HCT116 (cell line): ENCODE results near the gene DGAT2. TPM values are rescaled to one million over a fixed set of nuclear protein-coding genes. Genes with fewer than 3 reads are reported as not detected.

Experiments
- ATAC-seq: fragments of 200-7000 bp; cut with Tn5 transposase; 2 replicates; pipeline ENCODE4 v1.9.1; 2020; ENCODE audit warnings: mild to moderate bottlenecking, moderate library complexity
- BruUV-seq: library from RNA; stranded (reverse); fragments of 400-500 nt; replicated peaks from 2 replicates; lab custom pipeline; 2021; lab: Mats Ljungman, UMichigan
- CTCF ChIA-PET: fragments of 300-600 bp; sonication (Branson Sonifier 250); formaldehyde crosslinking; loops from one replicate; lab custom pipeline; 2021; ENCODE audit warnings: antibody characterized with exemption; lab: Charles Lee
- POLR2A ChIA-PET: fragments of 300-600, 350-600 bp; sonication (Branson Sonifier 250); formaldehyde crosslinking; loops from one replicate; lab custom pipeline; 2021; ENCODE audit warnings: antibody characterized with exemption; lab: Charles Lee
- RAD21 ChIA-PET, 2 experiments: fragments of 300-600 bp; sonication (Branson Sonifier 250); formaldehyde crosslinking; loops; one replicate each; lab custom pipeline; 2023; ENCODE audit warnings: low total read pairs in 2 of 2; ENCODE audit not compliant: uncharacterized antibody in 2 of 2, unreplicated experiment in 2 of 2, low non-redundant PET in 1 of 2; lab: Charles Lee
- DNase-seq: peaks from one replicate; pipeline ENCODE4 v3.0.0-alpha.2; 2010; ENCODE audit warnings: low read depth, low spot score
- H2AFZ ChIP-seq: fragments of 200-600 bp; shearing (Covaris generic), sonication (generic); 2 replicates; pipeline ENCODE4 v1.6.1; 2017; ENCODE audit warnings: low read depth, mixed run types, mixed read lengths, antibody characterized with exemption, low read length; ENCODE audit not compliant: poor library complexity, severe bottlenecking
- H3K27ac ChIP-seq: 2 replicates; pipeline ENCODE4 v1.5.1; 2012; ENCODE audit warnings: low read depth, low read length
- H3K27me3 ChIP-seq: fragments of 200-600 bp; sonication (generic); 2 replicates; pipeline ENCODE4 v1.6.1; 2016; ENCODE audit warnings: mixed run types, low read length, mixed read lengths; ENCODE audit not compliant: insufficient read depth
- H3K36me3 ChIP-seq, 2 experiments: fragments of 200-500 bp in 1 of 2; fragments of 200-600 bp in 1 of 2; sonication (Bioruptor generic) in 1 of 2; sonication (generic) in 1 of 2; 2 replicates each; pipeline versions ENCODE4 v1.5.1 to v1.6.1; 2014 to 2016; ENCODE audit warnings: low read length in 2 of 2, inconsistent platforms in 1 of 2, mixed read lengths in 1 of 2, mixed run types in 1 of 2; ENCODE audit not compliant: insufficient read depth in 2 of 2, control insufficient read depth in 1 of 2
- H3K4me1 ChIP-seq, 2 experiments: fragments of 200-600 bp in 1 of 2; sonication (generic) in 1 of 2; 2 replicates each; pipeline versions ENCODE4 v1.5.1 to v1.6.1; 2012 to 2017; ENCODE audit warnings: low read length in 2 of 2, inconsistent platforms in 1 of 2, mild to moderate bottlenecking in 1 of 2, mixed read lengths in 1 of 2, mixed run types in 1 of 2, moderate library complexity in 1 of 2; ENCODE audit not compliant: insufficient read depth in 2 of 2, control insufficient read depth in 1 of 2
- H3K4me2 ChIP-seq: fragments of 200-600 bp; sonication (generic); 2 replicates; pipeline ENCODE4 v1.6.1; 2017; ENCODE audit warnings: mixed run types, low read length, mixed read lengths
- H3K4me3 ChIP-seq, 2 experiments: fragments of 200-600 bp in 1 of 2; sonication (generic) in 1 of 2; replicated peaks in 1 of 2; 2 replicates each; pipeline ENCODE4 v1.5.1; 2011 to 2016; ENCODE audit warnings: low read length in 2 of 2, control low read depth in 1 of 2, low read depth in 1 of 2, mild to moderate bottlenecking in 1 of 2, mixed read lengths in 1 of 2, mixed run types in 1 of 2
- H3K79me2 ChIP-seq: fragments of 200-600 bp; sonication (generic); 2 replicates; pipeline ENCODE4 v1.6.1; 2017; ENCODE audit warnings: mild to moderate bottlenecking, mixed run types, low read length, moderate library complexity, mixed read lengths; ENCODE audit not compliant: insufficient read depth
- H3K9ac ChIP-seq: fragments of 200-600 bp; sonication (generic); 2 replicates; pipeline ENCODE4 v1.6.1; 2016; ENCODE audit warnings: low read length, mixed read lengths
- H3K9me2 ChIP-seq: fragments of 200-600 bp; sonication (generic), shearing (Covaris generic); 2 replicates; pipeline ENCODE4 v1.6.1; 2017; ENCODE audit warnings: mixed run types, mild to moderate bottlenecking, moderate library complexity; ENCODE audit not compliant: insufficient read depth
- H3K9me3 ChIP-seq, 2 experiments: fragments of 200-500 bp in 1 of 2; fragments of 200-600 bp in 1 of 2; sonication (Bioruptor generic) in 1 of 2; sonication (generic) in 1 of 2; 2 replicates each; pipeline ENCODE4 v1.6.1; 2014 to 2017; ENCODE audit warnings: low read length in 2 of 2, mixed read lengths in 2 of 2, inconsistent platforms in 1 of 2, low read depth in 1 of 2, mild to moderate bottlenecking in 1 of 2, mixed run types in 1 of 2, moderate library complexity in 1 of 2; ENCODE audit not compliant: control insufficient read depth in 1 of 2, insufficient read depth in 1 of 2
- H4K20me1 ChIP-seq: fragments of 200-600 bp; sonication (generic), shearing (Covaris generic); 2 replicates; pipeline ENCODE4 v1.6.1; 2017; ENCODE audit warnings: mixed run types, mild to moderate bottlenecking, moderate library complexity; ENCODE audit not compliant: insufficient read depth
- CEBPB ChIP-seq: IDR thresholded peaks from 2 replicates; pipeline ENCODE4 v1.6.1; 2012; ENCODE audit warnings: low read depth
- EGR1 ChIP-seq: IDR thresholded peaks from 2 replicates; pipeline ENCODE4 v1.6.1; 2012; ENCODE audit warnings: low read depth
- ELF1 ChIP-seq: IDR thresholded peaks from 2 replicates; pipeline ENCODE4 v1.6.1; 2012; ENCODE audit warnings: low read depth, borderline replicate concordance
- EZH2 ChIP-seq: fragments of 200-600 bp; sonication (generic); IDR thresholded peaks from 2 replicates; pipeline ENCODE4 v1.6.1; 2017; ENCODE audit warnings: antibody characterized with exemption, mixed run types
- FOSL1 ChIP-seq: IDR thresholded peaks from 2 replicates; pipeline ENCODE4 v1.6.1; 2012; ENCODE audit warnings: low read depth
- JUND ChIP-seq: IDR thresholded peaks from 2 replicates; pipeline ENCODE4 v1.6.1; 2012
- POLR2A ChIP-seq: IDR thresholded peaks from 2 replicates; pipeline ENCODE4 v1.7.0; 2011; ENCODE audit warnings: borderline replicate concordance; ENCODE audit not compliant: insufficient read depth, insufficient read length; ENCODE audit errors: extremely low read depth
- POLR2AphosphoS5 ChIP-seq: IDR thresholded peaks from 2 replicates; pipeline ENCODE4 v1.6.1; 2011; ENCODE audit warnings: mild to moderate bottlenecking, low read depth, low read length, moderate library complexity
- SIN3A ChIP-seq: IDR thresholded peaks from 2 replicates; pipeline ENCODE4 v1.6.1; 2012; ENCODE audit warnings: low read depth
- intact Hi-C: fragments of 100-400 bp; cut with micrococcal nuclease; formaldehyde crosslinking; loops from 2 replicates; pipeline ENCODE4 v1.10.0; 2022
- total RNA-seq: library from RNA; stranded (reverse); gene quantifications from one replicate; pipeline ENCODE4 v1.2.1, GENCODE V29; 2021; ENCODE audit not compliant: unreplicated experiment
- TF ChIP-seq, protein P1 (sequence below): IDR thresholded peaks from 2 replicates; pipeline ENCODE4 v1.6.1; 2012
- TF ChIP-seq, protein P2 (sequence below): IDR thresholded peaks from 2 replicates; pipeline ENCODE4 v1.6.1; 2012; ENCODE audit warnings: low read depth
- TF ChIP-seq, protein P3 (sequence below): IDR thresholded peaks from 2 replicates; pipeline ENCODE4 v1.6.1; 2011; ENCODE audit warnings: mild to moderate bottlenecking, low read length, moderate library complexity; ENCODE audit not compliant: insufficient replicate concordance; ENCODE audit errors: extremely low read depth
- TF ChIP-seq, protein P4 (sequence below): IDR thresholded peaks from 2 replicates; pipeline ENCODE4 v1.6.1; 2012

DGAT2 gene
- total RNA-seq, 1 experiment from 2014 or later = 2.4 TPM

DNA sequence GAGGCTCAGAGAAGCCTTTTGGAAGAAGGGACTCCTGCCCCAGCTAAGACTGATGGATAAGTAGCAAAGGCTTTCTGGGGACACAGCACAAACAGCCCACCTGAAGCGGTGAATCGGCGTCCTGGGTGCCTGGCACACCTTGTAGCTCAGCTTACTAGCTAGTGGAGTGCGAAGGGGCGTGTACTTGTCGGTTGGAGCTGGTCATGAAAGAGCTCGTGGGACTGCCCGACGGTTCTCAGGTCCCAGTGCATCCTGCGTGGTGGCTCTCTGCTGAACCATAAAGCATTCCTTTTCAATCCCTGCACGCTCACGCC lies 45.7 kb downstream of the DGAT2 start:
- no TSS peak for BruUV-seq
- H3K9me3 ChIP-seq = no peaks in the 10 kb centered on the region
- DNase-seq (no peak), ATAC-seq (peak; percentile 62)
- H3K27me3 ChIP-seq = no peaks in the 10 kb centered on the region
- RAD21 ChIA-PET = no interaction called here
- peak overlapping the region; percentile 83 for H3K4me2 ChIP-seq
- CTCF ChIA-PET = interaction anchor here (0.8 to 1.4 kb wide), 2 partner anchors 11 to 54 kb away, joined by 3 to 10 read pairs; no protein-coding TSS in a partner anchor
- H3K27ac ChIP-seq = peak overlapping the region; percentile 47
- H3K79me2 ChIP-seq = peaks cover 13% of the 10 kb centered on the region
- no peaks in the 10 kb centered on the region for H3K9me2 ChIP-seq
- H4K20me1 ChIP-seq = no peaks in the 10 kb centered on the region
- POLR2A ChIA-PET = no interaction called here
- H3K4me1 ChIP-seq = peaks cover 22 to 33% of the 10 kb centered on the region in 2 experiments
- H3K4me3 ChIP-seq = peak overlapping the region; percentile 68 to 90
- peak overlapping the region; percentile 81 for H3K9ac ChIP-seq
- no peaks in the 10 kb centered on the region for H3K36me3 ChIP-seq
- H2AFZ ChIP-seq = peak overlapping the region; percentile 31
- no peak for TF ChIP-seq EGR1
- no peak for TF ChIP-seq POLR2A
- TF ChIP-seq, protein P1, sequence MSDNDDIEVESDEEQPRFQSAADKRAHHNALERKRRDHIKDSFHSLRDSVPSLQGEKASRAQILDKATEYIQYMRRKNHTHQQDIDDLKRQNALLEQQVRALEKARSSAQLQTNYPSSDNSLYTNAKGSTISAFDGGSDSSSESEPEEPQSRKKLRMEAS = no peak
- TF ChIP-seq EZH2 = no peak
- TF ChIP-seq JUND = no peak
- TF ChIP-seq POLR2AphosphoS5 = no peak
- TF ChIP-seq ELF1 = no peak
- no peak for TF ChIP-seq CEBPB
- TF ChIP-seq, protein P2, sequence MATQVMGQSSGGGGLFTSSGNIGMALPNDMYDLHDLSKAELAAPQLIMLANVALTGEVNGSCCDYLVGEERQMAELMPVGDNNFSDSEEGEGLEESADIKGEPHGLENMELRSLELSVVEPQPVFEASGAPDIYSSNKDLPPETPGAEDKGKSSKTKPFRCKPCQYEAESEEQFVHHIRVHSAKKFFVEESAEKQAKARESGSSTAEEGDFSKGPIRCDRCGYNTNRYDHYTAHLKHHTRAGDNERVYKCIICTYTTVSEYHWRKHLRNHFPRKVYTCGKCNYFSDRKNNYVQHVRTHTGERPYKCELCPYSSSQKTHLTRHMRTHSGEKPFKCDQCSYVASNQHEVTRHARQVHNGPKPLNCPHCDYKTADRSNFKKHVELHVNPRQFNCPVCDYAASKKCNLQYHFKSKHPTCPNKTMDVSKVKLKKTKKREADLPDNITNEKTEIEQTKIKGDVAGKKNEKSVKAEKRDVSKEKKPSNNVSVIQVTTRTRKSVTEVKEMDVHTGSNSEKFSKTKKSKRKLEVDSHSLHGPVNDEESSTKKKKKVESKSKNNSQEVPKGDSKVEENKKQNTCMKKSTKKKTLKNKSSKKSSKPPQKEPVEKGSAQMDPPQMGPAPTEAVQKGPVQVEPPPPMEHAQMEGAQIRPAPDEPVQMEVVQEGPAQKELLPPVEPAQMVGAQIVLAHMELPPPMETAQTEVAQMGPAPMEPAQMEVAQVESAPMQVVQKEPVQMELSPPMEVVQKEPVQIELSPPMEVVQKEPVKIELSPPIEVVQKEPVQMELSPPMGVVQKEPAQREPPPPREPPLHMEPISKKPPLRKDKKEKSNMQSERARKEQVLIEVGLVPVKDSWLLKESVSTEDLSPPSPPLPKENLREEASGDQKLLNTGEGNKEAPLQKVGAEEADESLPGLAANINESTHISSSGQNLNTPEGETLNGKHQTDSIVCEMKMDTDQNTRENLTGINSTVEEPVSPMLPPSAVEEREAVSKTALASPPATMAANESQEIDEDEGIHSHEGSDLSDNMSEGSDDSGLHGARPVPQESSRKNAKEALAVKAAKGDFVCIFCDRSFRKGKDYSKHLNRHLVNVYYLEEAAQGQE = no peak
- TF ChIP-seq, protein P3, sequence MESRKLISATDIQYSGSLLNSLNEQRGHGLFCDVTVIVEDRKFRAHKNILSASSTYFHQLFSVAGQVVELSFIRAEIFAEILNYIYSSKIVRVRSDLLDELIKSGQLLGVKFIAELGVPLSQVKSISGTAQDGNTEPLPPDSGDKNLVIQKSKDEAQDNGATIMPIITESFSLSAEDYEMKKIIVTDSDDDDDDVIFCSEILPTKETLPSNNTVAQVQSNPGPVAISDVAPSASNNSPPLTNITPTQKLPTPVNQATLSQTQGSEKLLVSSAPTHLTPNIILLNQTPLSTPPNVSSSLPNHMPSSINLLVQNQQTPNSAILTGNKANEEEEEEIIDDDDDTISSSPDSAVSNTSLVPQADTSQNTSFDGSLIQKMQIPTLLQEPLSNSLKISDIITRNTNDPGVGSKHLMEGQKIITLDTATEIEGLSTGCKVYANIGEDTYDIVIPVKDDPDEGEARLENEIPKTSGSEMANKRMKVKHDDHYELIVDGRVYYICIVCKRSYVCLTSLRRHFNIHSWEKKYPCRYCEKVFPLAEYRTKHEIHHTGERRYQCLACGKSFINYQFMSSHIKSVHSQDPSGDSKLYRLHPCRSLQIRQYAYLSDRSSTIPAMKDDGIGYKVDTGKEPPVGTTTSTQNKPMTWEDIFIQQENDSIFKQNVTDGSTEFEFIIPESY = no peak
- no peak for TF ChIP-seq FOSL1
- no peak for TF ChIP-seq SIN3A
- TF ChIP-seq, protein P4, sequence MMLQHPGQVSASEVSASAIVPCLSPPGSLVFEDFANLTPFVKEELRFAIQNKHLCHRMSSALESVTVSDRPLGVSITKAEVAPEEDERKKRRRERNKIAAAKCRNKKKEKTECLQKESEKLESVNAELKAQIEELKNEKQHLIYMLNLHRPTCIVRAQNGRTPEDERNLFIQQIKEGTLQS = no peak
- intact Hi-C loops = no loop called here
